ACHN (cell line): ENCODE measurements around the gene CACNA1D.

Experiments used
- DNase-seq: peaks from one replicate; pipeline ENCODE4 v3.0.0-alpha.2; 2015
- in situ Hi-C: cut with HindIII; loops from 2 replicates; pipeline ENCODE4 v1.10.0; 2017; ENCODE audit warnings: low sequenced_read_pairs, low pct_ligation_motif_present, low pct_unique_long_range_greater_than_20kb

Gene CACNA1D

GRCh38 chr3:53592862-53593261 is 98.5 kb downstream of the CACNA1D start:
- no peak for DNase-seq
- in situ Hi-C loops = no loop called here

GRCh38 chr3:53593611-53594010 is 99.2 kb downstream of the CACNA1D start:
- in situ Hi-C loops = no loop called here
- no peak for DNase-seq

- in situ Hi-C loops = no loop called here
- no peak for DNase-seq
Measured at GRCh38 chr3:53594276-53594675, 99.9 kb downstream of the CACNA1D start.

GRCh38 chr3:53595660-53596059 is 101.2 kb downstream of the CACNA1D start:
- no peak for DNase-seq

GRCh38 chr3:53597136-53597915 is 102.9 kb downstream of the CACNA1D start:
- in situ Hi-C loops = no loop called here
- no peak for DNase-seq

More at GRCh38 chr3:53595660-53596059, 101.2 kb downstream of the CACNA1D start:
- in situ Hi-C loops = no loop called here

- no peak for DNase-seq
- in situ Hi-C loops = no loop called here
Measured at GRCh38 chr3:53599771-53600170, 105.4 kb downstream of the CACNA1D start.

- in situ Hi-C loops = no loop called here
- DNase-seq = no peak
Measured at GRCh38 chr3:53602866-53603265, 108.5 kb downstream of the CACNA1D start.

GRCh38 chr3:53604232-53604631 is 109.8 kb downstream of the CACNA1D start:
- no peak for DNase-seq
- in situ Hi-C loops = no loop called here

GRCh38 chr3:53606793-53607192 is 112.4 kb downstream of the CACNA1D start:
- in situ Hi-C loops = no loop called here
- no peak for DNase-seq

- in situ Hi-C loops = no loop called here
Measured at GRCh38 chr3:53612508-53612907, 118.1 kb downstream of the CACNA1D start.

GRCh38 chr3:53613125-53613524 is 118.7 kb downstream of the CACNA1D start:
- in situ Hi-C loops = no loop called here

More at GRCh38 chr3:53612508-53612907, 118.1 kb downstream of the CACNA1D start:
- no peak for DNase-seq

GRCh38 chr3:53614307-53614706 is 119.9 kb downstream of the CACNA1D start:
- no peak for DNase-seq
- in situ Hi-C loops = no loop called here

More at GRCh38 chr3:53613125-53613524, 118.7 kb downstream of the CACNA1D start:
- DNase-seq = no peak

GRCh38 chr3:53616321-53616720 is 121.9 kb downstream of the CACNA1D start:
- DNase-seq = no peak
- in situ Hi-C loops = no loop called here

GRCh38 chr3:53616971-53617892 is 122.8 kb downstream of the CACNA1D start:
- no peak for DNase-seq
- in situ Hi-C loops = no loop called here

GRCh38 chr3:53617893-53618523 is 123.6 kb downstream of the CACNA1D start:
- in situ Hi-C loops = no loop called here
- DNase-seq = no peak

- DNase-seq = no peak
- in situ Hi-C loops = no loop called here
Measured at GRCh38 chr3:53618524-53618906, 124.1 kb downstream of the CACNA1D start.

GRCh38 chr3:53618936-53619335 is 124.5 kb downstream of the CACNA1D start:
- no peak for DNase-seq
- in situ Hi-C loops = no loop called here

GRCh38 chr3:53624061-53624857 is 129.8 kb downstream of the CACNA1D start:
- no peak for DNase-seq
- in situ Hi-C loops = no loop called here
